HepG2 (cell line): ENCODE results near the gene PTPN14. TPM values are rescaled to one million over a fixed set of nuclear protein-coding genes. Genes with fewer than 3 reads are reported as not detected.

Experiments used
- FOXA3 ChIP-seq: IDR thresholded peaks from 2 replicates; pipeline ENCODE4 v1.6.1; 2016; ENCODE audit warnings: missing genetic modification reagents, missing compliant biosample characterization
- GATAD2A ChIP-seq: IDR thresholded peaks from 2 replicates; pipeline ENCODE4 v1.6.1; 2016
- MIXL1 ChIP-seq: IDR thresholded peaks from 2 replicates; pipeline ENCODE4 v1.6.1; 2016
- SMC3 ChIP-seq: IDR thresholded peaks from 2 replicates; pipeline ENCODE4 v1.6.1; 2011; ENCODE audit warnings: low read length, improper control_type of control experiment
- XRCC5 ChIP-seq: fragments of 200-400 bp; formaldehyde crosslinking; optimal IDR thresholded peaks from 2 replicates; pipeline ENCODE3; 2017; ENCODE audit warnings: mild to moderate bottlenecking, low read length
- ZNF614 ChIP-seq: IDR thresholded peaks from 2 replicates; pipeline ENCODE4 v1.6.1; 2018; ENCODE audit warnings: missing biosample characterization, missing genetic modification reagents, inconsistent platforms, borderline replicate concordance
- ZNF891 ChIP-seq: sonication (generic); formaldehyde crosslinking; IDR thresholded peaks from 2 replicates; pipeline ENCODE4 v1.5.0; 2020; ENCODE audit warnings: mild to moderate bottlenecking, missing genetic modification reagents
- polyA plus RNA-seq, 8 experiments: library from polyadenylated mRNA; depleted of rRNA in 3 of 8; stranded (reverse) in 7 of 8; unstranded in 1 of 8; fragments of >200 nt; fragmentation: Illumina TruSeq in 4 of 8; extraction: Trizol in 4 of 8; gene quantifications; 2 replicates each; pipeline versions ENCODE4 v1.2.1 to v1.2.3, GENCODE V29; 2011 to 2016; ENCODE audit warnings: low read depth in 4 of 8, missing spikeins in 1 of 8, mixed read lengths in 1 of 8; ENCODE audit not compliant: insufficient read depth in 1 of 8
- total RNA-seq, 5 experiments: library from RNA; depleted of rRNA; stranded (reverse); fragments of >200 nt; fragmentation: Illumina TruSeq; extraction: Trizol; gene quantifications; 2 replicates each; pipeline ENCODE4 v1.2.3, GENCODE V29; 2016; ENCODE audit warnings: low read depth in 1 of 5
- TF ChIP-seq, protein P1 (sequence below): sonication (generic); formaldehyde crosslinking; IDR thresholded peaks from 2 replicates; pipeline ENCODE4 v1.8.0; 2022; ENCODE audit warnings: mild to moderate bottlenecking, missing genetic modification reagents
- TF ChIP-seq, protein P2 (sequence below): sonication (generic); formaldehyde crosslinking; IDR thresholded peaks from 2 replicates; pipeline ENCODE4 v1.5.1; 2020; ENCODE audit warnings: mild to moderate bottlenecking, moderate library complexity, missing genetic modification reagents
- TF ChIP-seq, protein P3 (sequence below): sonication (generic); formaldehyde crosslinking; IDR thresholded peaks from 2 replicates; pipeline ENCODE4 v1.5.1; 2020; ENCODE audit warnings: mild to moderate bottlenecking, missing genetic modification reagents, moderate library complexity
- TF ChIP-seq, protein P4 (sequence below): sonication (generic); formaldehyde crosslinking; conservative IDR thresholded peaks from 2 replicates; pipeline ENCODE4 v1.8.0; 2022; ENCODE audit warnings: mild to moderate bottlenecking, moderate library complexity, missing genetic modification reagents
- TF ChIP-seq, protein P5 (sequence below), 2 experiments: sonication (generic) in 1 of 2; formaldehyde crosslinking in 1 of 2; IDR thresholded peaks; 2 replicates each; pipeline versions ENCODE4 v1.4.0 to v1.6.1; 2018 to 2020; ENCODE audit warnings: missing genetic modification reagents in 2 of 2, borderline replicate concordance in 1 of 2, low read depth in 1 of 2, mild to moderate bottlenecking in 1 of 2, missing biosample characterization in 1 of 2
- TF ChIP-seq, protein P6 (sequence below): sonication (generic); formaldehyde crosslinking; IDR thresholded peaks from 2 replicates; pipeline ENCODE4 v1.5.0; 2020; ENCODE audit warnings: mild to moderate bottlenecking, missing genetic modification reagents, moderate library complexity

Gene PTPN14
- total and polyA plus RNA-seq, 2 of the 13 experiments (the other 11 are each of a cell fraction or from before 2014, with no cell fraction given) = 3.9 to 4.7 TPM

DNA sequence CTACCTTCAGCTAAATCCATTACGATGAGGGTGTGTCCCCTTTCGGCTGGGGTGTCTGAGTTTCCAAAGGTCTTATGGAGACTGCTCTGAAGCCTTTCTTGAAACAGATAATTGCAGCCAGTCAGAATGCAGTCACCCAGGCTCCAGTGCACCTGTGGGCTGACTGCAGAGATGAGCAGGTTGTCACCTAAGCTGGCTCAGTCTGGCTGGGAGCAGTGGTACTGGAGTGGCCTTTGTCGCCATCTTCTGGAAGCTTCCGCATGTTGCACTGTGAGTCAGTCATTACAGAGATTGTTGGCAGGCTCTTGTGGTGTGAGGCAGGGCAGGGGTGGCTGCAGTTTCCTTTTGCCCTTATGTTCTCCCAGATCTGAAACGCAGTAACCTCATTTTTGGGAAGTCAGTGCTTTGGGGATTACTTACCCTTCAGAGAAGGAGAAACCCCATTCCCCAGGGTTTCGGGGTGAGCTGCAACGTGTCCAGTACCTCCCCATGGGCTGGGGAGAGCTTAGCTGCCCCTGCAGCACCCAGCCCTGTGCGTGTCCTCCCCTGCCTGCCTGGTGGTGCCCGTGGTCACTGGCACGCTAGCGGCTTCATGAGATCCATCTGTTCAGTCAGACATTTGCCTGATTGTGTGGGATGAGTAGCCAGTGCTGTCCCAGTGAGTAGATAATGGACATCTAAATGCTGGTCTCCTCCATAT is 222.5 kb downstream of the PTPN14 start (continued):
- TF ChIP-seq, protein P1, sequence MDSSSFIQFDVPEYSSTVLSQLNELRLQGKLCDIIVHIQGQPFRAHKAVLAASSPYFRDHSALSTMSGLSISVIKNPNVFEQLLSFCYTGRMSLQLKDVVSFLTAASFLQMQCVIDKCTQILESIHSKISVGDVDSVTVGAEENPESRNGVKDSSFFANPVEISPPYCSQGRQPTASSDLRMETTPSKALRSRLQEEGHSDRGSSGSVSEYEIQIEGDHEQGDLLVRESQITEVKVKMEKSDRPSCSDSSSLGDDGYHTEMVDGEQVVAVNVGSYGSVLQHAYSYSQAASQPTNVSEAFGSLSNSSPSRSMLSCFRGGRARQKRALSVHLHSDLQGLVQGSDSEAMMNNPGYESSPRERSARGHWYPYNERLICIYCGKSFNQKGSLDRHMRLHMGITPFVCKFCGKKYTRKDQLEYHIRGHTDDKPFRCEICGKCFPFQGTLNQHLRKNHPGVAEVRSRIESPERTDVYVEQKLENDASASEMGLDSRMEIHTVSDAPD (CRISPR knock-in tag) = 0 out of 2 replicates have a peak, but pooled peaks have one; percentile 15
- TF ChIP-seq, protein P2, sequence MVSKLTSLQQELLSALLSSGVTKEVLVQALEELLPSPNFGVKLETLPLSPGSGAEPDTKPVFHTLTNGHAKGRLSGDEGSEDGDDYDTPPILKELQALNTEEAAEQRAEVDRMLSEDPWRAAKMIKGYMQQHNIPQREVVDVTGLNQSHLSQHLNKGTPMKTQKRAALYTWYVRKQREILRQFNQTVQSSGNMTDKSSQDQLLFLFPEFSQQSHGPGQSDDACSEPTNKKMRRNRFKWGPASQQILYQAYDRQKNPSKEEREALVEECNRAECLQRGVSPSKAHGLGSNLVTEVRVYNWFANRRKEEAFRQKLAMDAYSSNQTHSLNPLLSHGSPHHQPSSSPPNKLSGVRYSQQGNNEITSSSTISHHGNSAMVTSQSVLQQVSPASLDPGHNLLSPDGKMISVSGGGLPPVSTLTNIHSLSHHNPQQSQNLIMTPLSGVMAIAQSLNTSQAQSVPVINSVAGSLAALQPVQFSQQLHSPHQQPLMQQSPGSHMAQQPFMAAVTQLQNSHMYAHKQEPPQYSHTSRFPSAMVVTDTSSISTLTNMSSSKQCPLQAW (CRISPR knock-in tag) = peak; percentile 38; the same call in 1 of the 2 replicates
- TF ChIP-seq ZNF614 = peak; percentile 26; the same call in 1 of the 2 replicates
- TF ChIP-seq, protein P3, sequence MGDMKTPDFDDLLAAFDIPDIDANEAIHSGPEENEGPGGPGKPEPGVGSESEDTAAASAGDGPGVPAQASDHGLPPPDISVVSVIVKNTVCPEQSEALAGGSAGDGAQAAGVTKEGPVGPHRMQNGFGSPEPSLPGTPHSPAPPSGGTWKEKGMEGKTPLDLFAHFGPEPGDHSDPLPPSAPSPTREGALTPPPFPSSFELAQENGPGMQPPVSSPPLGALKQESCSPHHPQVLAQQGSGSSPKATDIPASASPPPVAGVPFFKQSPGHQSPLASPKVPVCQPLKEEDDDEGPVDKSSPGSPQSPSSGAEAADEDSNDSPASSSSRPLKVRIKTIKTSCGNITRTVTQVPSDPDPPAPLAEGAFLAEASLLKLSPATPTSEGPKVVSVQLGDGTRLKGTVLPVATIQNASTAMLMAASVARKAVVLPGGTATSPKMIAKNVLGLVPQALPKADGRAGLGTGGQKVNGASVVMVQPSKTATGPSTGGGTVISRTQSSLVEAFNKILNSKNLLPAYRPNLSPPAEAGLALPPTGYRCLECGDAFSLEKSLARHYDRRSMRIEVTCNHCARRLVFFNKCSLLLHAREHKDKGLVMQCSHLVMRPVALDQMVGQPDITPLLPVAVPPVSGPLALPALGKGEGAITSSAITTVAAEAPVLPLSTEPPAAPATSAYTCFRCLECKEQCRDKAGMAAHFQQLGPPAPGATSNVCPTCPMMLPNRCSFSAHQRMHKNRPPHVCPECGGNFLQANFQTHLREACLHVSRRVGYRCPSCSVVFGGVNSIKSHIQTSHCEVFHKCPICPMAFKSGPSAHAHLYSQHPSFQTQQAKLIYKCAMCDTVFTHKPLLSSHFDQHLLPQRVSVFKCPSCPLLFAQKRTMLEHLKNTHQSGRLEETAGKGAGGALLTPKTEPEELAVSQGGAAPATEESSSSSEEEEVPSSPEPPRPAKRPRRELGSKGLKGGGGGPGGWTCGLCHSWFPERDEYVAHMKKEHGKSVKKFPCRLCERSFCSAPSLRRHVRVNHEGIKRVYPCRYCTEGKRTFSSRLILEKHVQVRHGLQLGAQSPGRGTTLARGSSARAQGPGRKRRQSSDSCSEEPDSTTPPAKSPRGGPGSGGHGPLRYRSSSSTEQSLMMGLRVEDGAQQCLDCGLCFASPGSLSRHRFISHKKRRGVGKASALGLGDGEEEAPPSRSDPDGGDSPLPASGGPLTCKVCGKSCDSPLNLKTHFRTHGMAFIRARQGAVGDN (CRISPR knock-in tag) = peak; percentile 38
- TF ChIP-seq, protein P4, sequence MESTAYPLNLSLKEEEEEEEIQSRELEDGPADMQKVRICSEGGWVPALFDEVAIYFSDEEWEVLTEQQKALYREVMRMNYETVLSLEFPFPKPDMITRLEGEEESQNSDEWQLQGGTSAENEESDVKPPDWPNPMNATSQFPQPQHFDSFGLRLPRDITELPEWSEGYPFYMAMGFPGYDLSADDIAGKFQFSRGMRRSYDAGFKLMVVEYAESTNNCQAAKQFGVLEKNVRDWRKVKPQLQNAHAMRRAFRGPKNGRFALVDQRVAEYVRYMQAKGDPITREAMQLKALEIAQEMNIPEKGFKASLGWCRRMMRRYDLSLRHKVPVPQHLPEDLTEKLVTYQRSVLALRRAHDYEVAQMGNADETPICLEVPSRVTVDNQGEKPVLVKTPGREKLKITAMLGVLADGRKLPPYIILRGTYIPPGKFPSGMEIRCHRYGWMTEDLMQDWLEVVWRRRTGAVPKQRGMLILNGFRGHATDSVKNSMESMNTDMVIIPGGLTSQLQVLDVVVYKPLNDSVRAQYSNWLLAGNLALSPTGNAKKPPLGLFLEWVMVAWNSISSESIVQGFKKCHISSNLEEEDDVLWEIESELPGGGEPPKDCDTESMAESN (CRISPR knock-in tag) = no peak
- peak; percentile 97 for TF ChIP-seq SMC3
- TF ChIP-seq FOXA3 (CRISPR knock-in tag) = peak; percentile 26; the same call in 1 of the 2 replicates
- 0 out of 2 replicates have a peak, but pooled peaks have one; percentile 57 for TF ChIP-seq ZNF891 (CRISPR knock-in tag)
- TF ChIP-seq, protein P5, sequence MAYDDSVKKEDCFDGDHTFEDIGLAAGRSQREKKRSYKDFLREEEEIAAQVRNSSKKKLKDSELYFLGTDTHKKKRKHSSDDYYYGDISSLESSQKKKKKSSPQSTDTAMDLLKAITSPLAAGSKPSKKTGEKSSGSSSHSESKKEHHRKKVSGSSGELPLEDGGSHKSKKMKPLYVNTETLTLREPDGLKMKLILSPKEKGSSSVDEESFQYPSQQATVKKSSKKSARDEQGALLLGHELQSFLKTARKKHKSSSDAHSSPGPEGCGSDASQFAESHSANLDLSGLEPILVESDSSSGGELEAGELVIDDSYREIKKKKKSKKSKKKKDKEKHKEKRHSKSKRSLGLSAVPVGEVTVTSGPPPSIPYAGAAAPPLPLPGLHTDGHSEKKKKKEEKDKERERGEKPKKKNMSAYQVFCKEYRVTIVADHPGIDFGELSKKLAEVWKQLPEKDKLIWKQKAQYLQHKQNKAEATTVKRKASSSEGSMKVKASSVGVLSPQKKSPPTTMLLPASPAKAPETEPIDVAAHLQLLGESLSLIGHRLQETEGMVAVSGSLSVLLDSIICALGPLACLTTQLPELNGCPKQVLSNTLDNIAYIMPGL (CRISPR knock-in tag; IDR thresholded peaks at IDR 0.05; ENCODE audit: borderline replicate concordance in 1 of 2, low read depth in 1 of 2) = 0 out of 4 replicates have a peak, but pooled peaks of 1 of the 2 experiments have one; percentile 46
- TF ChIP-seq GATAD2A = 0 out of 2 replicates have a peak, but pooled peaks have one; percentile 14
- TF ChIP-seq, protein P6, sequence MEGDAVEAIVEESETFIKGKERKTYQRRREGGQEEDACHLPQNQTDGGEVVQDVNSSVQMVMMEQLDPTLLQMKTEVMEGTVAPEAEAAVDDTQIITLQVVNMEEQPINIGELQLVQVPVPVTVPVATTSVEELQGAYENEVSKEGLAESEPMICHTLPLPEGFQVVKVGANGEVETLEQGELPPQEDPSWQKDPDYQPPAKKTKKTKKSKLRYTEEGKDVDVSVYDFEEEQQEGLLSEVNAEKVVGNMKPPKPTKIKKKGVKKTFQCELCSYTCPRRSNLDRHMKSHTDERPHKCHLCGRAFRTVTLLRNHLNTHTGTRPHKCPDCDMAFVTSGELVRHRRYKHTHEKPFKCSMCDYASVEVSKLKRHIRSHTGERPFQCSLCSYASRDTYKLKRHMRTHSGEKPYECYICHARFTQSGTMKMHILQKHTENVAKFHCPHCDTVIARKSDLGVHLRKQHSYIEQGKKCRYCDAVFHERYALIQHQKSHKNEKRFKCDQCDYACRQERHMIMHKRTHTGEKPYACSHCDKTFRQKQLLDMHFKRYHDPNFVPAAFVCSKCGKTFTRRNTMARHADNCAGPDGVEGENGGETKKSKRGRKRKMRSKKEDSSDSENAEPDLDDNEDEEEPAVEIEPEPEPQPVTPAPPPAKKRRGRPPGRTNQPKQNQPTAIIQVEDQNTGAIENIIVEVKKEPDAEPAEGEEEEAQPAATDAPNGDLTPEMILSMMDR (CRISPR knock-in tag) = peak; percentile 95
- TF ChIP-seq XRCC5 = peak; percentile 70
- TF ChIP-seq MIXL1 = 0 out of 2 replicates have a peak, but pooled peaks have one; percentile 15
